ENCODE data around the gene SUCLA2.

DNA sequence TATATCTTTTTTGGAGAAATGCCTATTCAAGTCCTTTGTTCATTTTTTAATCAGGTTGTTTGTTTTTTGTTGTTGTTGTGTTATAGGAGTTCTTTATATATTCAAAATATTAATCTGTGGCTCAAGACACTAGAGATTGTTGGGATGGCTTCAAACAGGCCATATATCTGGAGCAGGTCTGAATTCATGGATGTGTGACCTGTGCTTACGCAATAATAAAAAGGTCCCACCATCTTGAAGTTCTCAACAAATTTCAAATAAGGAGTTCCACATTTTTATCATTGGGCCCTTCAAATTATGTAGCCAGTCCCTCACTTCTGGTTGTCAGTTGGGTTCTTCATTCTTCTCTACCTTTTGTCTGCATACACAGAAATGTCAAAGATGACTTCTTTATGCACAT, 18.7 kb upstream of the SUCLA2 start:
- TF ChIP-seq POLR2AphosphoS5 (IDR thresholded peaks at IDR 0.05; ENCODE audit: low read depth, low read length) (no peak), POLR2A (IDR thresholded peaks at IDR 0.05; ENCODE audit: low read depth, low read length) (no peak), TAF1 (IDR thresholded peaks at IDR 0.05; ENCODE audit: borderline replicate concordance, low read depth, low read length) (no peak)
